CD14-positive monocyte (primary cell): ENCODE measurements around the gene MECR. TPM values are rescaled to one million over a fixed set of nuclear protein-coding genes. Genes with fewer than 3 reads are reported as not detected.

Experiments
- DNase-seq, 3 donors: peaks; one replicate each; pipeline ENCODE4 v3.0.0-alpha.2; 2011 to 2022
- H2AFZ ChIP-seq: 2 replicates; pipeline ENCODE4 v1.6.0; 2012; ENCODE audit warnings: mild to moderate bottlenecking, low read depth, low read length, inconsistent platforms; ENCODE audit not compliant: insufficient read depth, poor library complexity, severe bottlenecking
- H3K27ac ChIP-seq, 2 donors: 1 replicate in 1 of 2; 2 replicates in 1 of 2; pipeline ENCODE4 v1.5.1; 2012 to 2013; ENCODE audit warnings: low read length in 2 of 2, control low read depth in 1 of 2, inconsistent platforms in 1 of 2, low read depth in 1 of 2, mild to moderate bottlenecking in 1 of 2
- H3K27me3 ChIP-seq, 2 donors: one replicate each; pipeline versions ENCODE4 v1.6.0 to v1.6.1; 2011 to 2013; ENCODE audit warnings: low read length in 2 of 2; ENCODE audit not compliant: control insufficient read depth in 2 of 2, insufficient read depth in 2 of 2
- H3K36me3 ChIP-seq, 2 donors: replicated peaks in 1 of 2; 1 replicate in 1 of 2; 2 replicates in 1 of 2; pipeline versions ENCODE4 v1.5.1 to v1.6.1; 2012 to 2013; ENCODE audit warnings: low read length in 2 of 2, control low read depth in 1 of 2, inconsistent platforms in 1 of 2, mild to moderate bottlenecking in 1 of 2; ENCODE audit not compliant: insufficient read depth in 2 of 2, control insufficient read depth in 1 of 2
- H3K4me1 ChIP-seq, 2 donors: 1 replicate in 1 of 2; 2 replicates in 1 of 2; pipeline versions ENCODE4 v1.5.1 to v1.6.1; 2012 to 2013; ENCODE audit warnings: low read length in 2 of 2, control low read depth in 1 of 2, inconsistent platforms in 1 of 2, mild to moderate bottlenecking in 1 of 2, moderate library complexity in 1 of 2; ENCODE audit not compliant: insufficient read depth in 2 of 2, control insufficient read depth in 1 of 2
- H3K4me2 ChIP-seq: replicated peaks from 2 replicates; pipeline ENCODE3; 2012; ENCODE audit warnings: low read length, moderate library complexity, mild to moderate bottlenecking; ENCODE audit not compliant: poor library complexity, severe bottlenecking; ENCODE audit errors: extremely low read depth
- H3K4me3 ChIP-seq, 3 experiments: fragments of 200-600 bp in 1 of 3; sonication (generic) in 1 of 3; replicated peaks in 1 of 3; 1 replicate in 2 of 3; 2 replicates in 1 of 3; pipeline ENCODE4 v1.5.1; 2011 to 2013; ENCODE audit warnings: low read length in 3 of 3, mild to moderate bottlenecking in 3 of 3, control low read depth in 2 of 3, low read depth in 2 of 3, inconsistent platforms in 1 of 3, moderate library complexity in 1 of 3
- H3K79me2 ChIP-seq: 2 replicates; pipeline ENCODE4 v1.6.0; 2012; ENCODE audit warnings: mild to moderate bottlenecking, control low read depth, inconsistent platforms, low read length, moderate library complexity; ENCODE audit not compliant: insufficient read depth
- H3K9ac ChIP-seq: 2 replicates; pipeline ENCODE4 v1.6.0; 2017; ENCODE audit warnings: low read length, mild to moderate bottlenecking; ENCODE audit not compliant: insufficient read depth, poor library complexity, severe bottlenecking
- H3K9me3 ChIP-seq, 2 donors: replicated peaks in 1 of 2; 1 replicate in 1 of 2; 2 replicates in 1 of 2; pipeline versions ENCODE4 v1.5.1 to v1.6.1; 2012 to 2013; ENCODE audit warnings: low read length in 2 of 2, control low read depth in 1 of 2; ENCODE audit not compliant: control insufficient read depth in 1 of 2, insufficient read depth in 1 of 2
- H4K20me1 ChIP-seq: 2 replicates; pipeline ENCODE4 v1.6.0; 2012; ENCODE audit warnings: mild to moderate bottlenecking, low read length, control low read depth, moderate library complexity; ENCODE audit not compliant: insufficient read depth
- H3K27ac Mint-ChIP-seq, 7 donors: one replicate each; pipeline ENCODE4 v1.8.0; 2020; ENCODE audit warnings: mild to moderate bottlenecking in 7 of 7, mixed read lengths in 7 of 7, moderate library complexity in 6 of 7, inconsistent platforms in 2 of 7
- H3K27me3 Mint-ChIP-seq, 3 donors: one replicate each; pipeline ENCODE4 v1.8.0; 2021 to 2022; ENCODE audit warnings: low read depth in 3 of 3, mild to moderate bottlenecking in 3 of 3, mixed read lengths in 3 of 3, moderate library complexity in 3 of 3, inconsistent platforms in 1 of 3
- H3K36me3 Mint-ChIP-seq, 2 donors: one replicate each; pipeline ENCODE4 v1.8.0; 2020; ENCODE audit warnings: mixed read lengths in 2 of 2, inconsistent platforms in 1 of 2, mild to moderate bottlenecking in 1 of 2
- H3K4me1 Mint-ChIP-seq: one replicate; pipeline ENCODE4 v1.8.0; 2020; ENCODE audit warnings: mild to moderate bottlenecking, mixed read lengths
- H3K4me3 Mint-ChIP-seq, 2 donors: one replicate each; pipeline ENCODE4 v1.8.0; 2020; ENCODE audit warnings: mild to moderate bottlenecking in 2 of 2, mixed read lengths in 2 of 2, moderate library complexity in 1 of 2
- H3K9me3 Mint-ChIP-seq, 7 donors: one replicate each; pipeline ENCODE4 v1.8.0; 2020 to 2022; ENCODE audit warnings: mixed read lengths in 7 of 7, mild to moderate bottlenecking in 6 of 7, moderate library complexity in 6 of 7, inconsistent platforms in 2 of 7
- CTCF ChIP-seq: fragments of 200-600 bp; IDR thresholded peaks from one replicate; pipeline ENCODE4 v1.8.0; 2022; ENCODE audit warnings: antibody characterized with exemption, mild to moderate bottlenecking
- WGBS: methylation state at CpG from one replicate; pipeline ENCODE4 v1.1.5; 2013; ENCODE audit warnings: missing lambda C conversion rate; ENCODE audit not compliant: insufficient coverage; 5-methylcytosine and 5-hydroxymethylcytosine counted together
- intact Hi-C, 2 donors: fragments of 100-400 bp; cut with micrococcal nuclease; formaldehyde crosslinking; loops; one replicate each; pipeline versions ENCODE4 v1.15.0 to v1.15.1; 2023
- polyA plus RNA-seq, 3 donors: library from polyadenylated mRNA; depleted of rRNA in 1 of 3; unstranded in 2 of 3; stranded (reverse) in 1 of 3; fragments of 300-500 nt in 2 of 3; fragments of >200 nt in 1 of 3; fragmentation: Illumina TruSeq in 2 of 3; gene quantifications; 1 replicate in 2 of 3; 2 replicates in 1 of 3; pipeline ENCODE4 v1.2.3, GENCODE V29; 2012 to 2021

Gene MECR
- polyA plus RNA-seq, 3 donors: 6.3 to 8.5 (median 7.5) TPM

GRCh38 chr1:29279406-29279805 is 48.7 kb upstream of the MECR start:
- Histone ChIP-seq H2AFZ (no peak overlapping the region), H4K20me1 (no peaks in the 10 kb centered on the region), H3K4me1 (peaks cover 2 to 12% of the 10 kb centered on the region in 2 donors), H3K27ac (no peak overlapping the region), H3K36me3 (no peaks in the 10 kb centered on the region), H3K4me3 (no peak overlapping the region), H3K79me2 (no peaks in the 10 kb centered on the region), H3K9ac (no peak overlapping the region), H3K9me3 (no peaks in the 10 kb centered on the region), H3K4me2 (no peak overlapping the region), H3K27me3 (no peaks in the 10 kb centered on the region)
- intact Hi-C loops: no loop called here
- Mint-ChIP-seq H3K4me3 (no peak overlapping the region), H3K4me1 (peaks cover 7% of the 10 kb centered on the region), H3K9me3 (peaks cover 0 to 7% (median 3%) of the 10 kb centered on the region in 7 donors), H3K27ac (peak overlapping the region in 1 of 7 donors; percentile 31), H3K36me3 (no peaks in the 10 kb centered on the region), H3K27me3 (peaks cover 4 to 6% (median 4%) of the 10 kb centered on the region in 3 donors)
- no peak for TF ChIP-seq CTCF
- DNase-seq: no peak
- WGBS: 91% methylated on average over 8 of the region's 13 CpGs

- intact Hi-C loops: no loop called here
- Histone ChIP-seq H3K4me2 (no peak overlapping the region), H3K9ac (no peak overlapping the region), H3K36me3 (no peaks in the 10 kb centered on the region), H3K9me3 (no peaks in the 10 kb centered on the region), H3K27me3 (no peaks in the 10 kb centered on the region), H2AFZ (no peak overlapping the region), H4K20me1 (no peaks in the 10 kb centered on the region), H3K79me2 (no peaks in the 10 kb centered on the region), H3K4me1 (peaks cover 0 to 4% of the 10 kb centered on the region in 2 donors), H3K27ac (no peak overlapping the region), H3K4me3 (no peak overlapping the region)
- 58% methylated on average over 3 of the region's 3 CpGs for WGBS
- Mint-ChIP-seq H3K27ac (no peak overlapping the region), H3K27me3 (peaks cover 4 to 9% (median 4%) of the 10 kb centered on the region in 3 donors), H3K4me3 (peak overlapping the region in 1 of 2 donors; percentile 14), H3K36me3 (no peaks in the 10 kb centered on the region), H3K4me1 (no peaks in the 10 kb centered on the region), H3K9me3 (peaks cover 0 to 7% (median 3%) of the 10 kb centered on the region in 7 donors)
- TF ChIP-seq CTCF: no peak
- no peak for DNase-seq
Measured at GRCh38 chr1:29278124-29278523, 47.4 kb upstream of the MECR start.
